NCI-H446 treated with DMSO at 0.1 percent for 48 hours (cell line): ENCODE data around the gene CAMSAP3.
"Not testable (repeated sequence)": the region's sequence is repeated elsewhere in the genome, so short reads cannot be mapped to it uniquely, and the experiment has no call there.

Experiments
- DNase-seq: peaks from one replicate; lab custom pipeline; 2025; lab: John Stamatoyannopoulos, UW

CAMSAP3 gene

GRCh38 chr19:7595466-7596133, at the start of gene CAMSAP3:
CAMSAP3 (plus strand) TSS chr19:7595863; CDS start chr19:7596003, 140 bp downstream.
- no peak for DNase-seq

GRCh38 chr19:7545904-7546303, 49.8 kb upstream of the CAMSAP3 start:
- DNase-seq = no peak

GRCh38 chr19:7547159-7547558, 48.5 kb upstream of the CAMSAP3 start:
- no peak for DNase-seq

GRCh38 chr19:7549429-7550148, 46.1 kb upstream of the CAMSAP3 start:
- no peak for DNase-seq

GRCh38 chr19:7550169-7550770, 45.4 kb upstream of the CAMSAP3 start:
- no peak for DNase-seq

GRCh38 chr19:7550987-7551761, 44.5 kb upstream of the CAMSAP3 start:
- no peak for DNase-seq

GRCh38 chr19:7552781-7553180, 42.9 kb upstream of the CAMSAP3 start:
- DNase-seq = no peak

GRCh38 chr19:7554565-7554964, 41.1 kb upstream of the CAMSAP3 start:
- no peak for DNase-seq

- DNase-seq = no peak
These were observed 40.4 kb upstream of the CAMSAP3 start for GRCh38 chr19:7554990-7555864.

- no peak for DNase-seq
These were observed 38.9 kb upstream of the CAMSAP3 start for GRCh38 chr19:7556696-7557315.

- no peak for DNase-seq
These were observed 37.0 kb upstream of the CAMSAP3 start for GRCh38 chr19:7558667-7559066.

GRCh38 chr19:7559102-7559501, 36.6 kb upstream of the CAMSAP3 start:
- no peak for DNase-seq

GRCh38 chr19:7560255-7560654, 35.4 kb upstream of the CAMSAP3 start:
- DNase-seq = no peak

GRCh38 chr19:7561325-7561724, 34.3 kb upstream of the CAMSAP3 start:
- no peak for DNase-seq

- no peak for DNase-seq
These were observed 32.8 kb upstream of the CAMSAP3 start for GRCh38 chr19:7562646-7563393.

- DNase-seq = no peak
These were observed 30.8 kb upstream of the CAMSAP3 start for GRCh38 chr19:7564866-7565265.

- no peak for DNase-seq
These were observed 30.3 kb upstream of the CAMSAP3 start for GRCh38 chr19:7565332-7565731.

GRCh38 chr19:7570761-7571160, 24.9 kb upstream of the CAMSAP3 start:
- DNase-seq = no peak

- DNase-seq = no peak
These were observed 20.1 kb upstream of the CAMSAP3 start for GRCh38 chr19:7575434-7576040.

GRCh38 chr19:7577422-7577821, 18.2 kb upstream of the CAMSAP3 start:
- DNase-seq = not testable (repeated sequence)
